Measurements from ENCODE around the gene PRUNE2. TPM values are rescaled to one million over a fixed set of nuclear protein-coding genes. Genes with fewer than 3 reads are reported as not detected.
"Not testable (repeated sequence)": the region's sequence is repeated elsewhere in the genome, so short reads cannot be mapped to it uniquely, and the experiment has no call there.

PRUNE2 gene
- total and polyA plus RNA-seq, 11 donors = 0.51 to 7.7 (median 1.4) TPM

GRCh38 chr9:76743931-76744330 is 162.0 kb downstream of the PRUNE2 start:
- peaks cover 0 to 11% (median 0%) of the 10 kb centered on the region in 12 donors for H3K9me3 ChIP-seq
- no peaks in the 10 kb centered on the region for H3K36me3 ChIP-seq
- H3K4me1 ChIP-seq = no peaks in the 10 kb centered on the region
- peaks cover 0 to 9% (median 0%) of the 10 kb centered on the region in 9 donors for H3K27me3 ChIP-seq
- intact Hi-C loops (cut with DNase I) = no loop called here
- ATAC-seq = no peak
- no peak for DNase-seq
- no peak for TF ChIP-seq CTCF (IDR thresholded peaks at IDR 0.05)
- TF ChIP-seq POLR2A (IDR thresholded peaks at IDR 0.05) = no peak
- WGBS, 4 donors = 61 to 75% (median 71%) methylated on average over 3 of the region's 3 CpGs
- H3K27ac ChIP-seq = no peak overlapping the region
- no peak overlapping the region for H3K4me3 ChIP-seq

- H3K4me1 ChIP-seq; ATAC-seq; H3K36me3 ChIP-seq; H3K27me3 ChIP-seq; H3K27ac ChIP-seq; H3K4me3 ChIP-seq; DNase-seq; intact Hi-C loops (cut with DNase I): not testable (repeated sequence)
- peaks cover 0 to 11% (median 0%) of the 10 kb centered on the region in 12 donors for H3K9me3 ChIP-seq
- 69 to 78% (median 73%) methylated on average over 4 of the region's 4 CpGs for WGBS, 4 donors
These were observed 163.0 kb downstream of the PRUNE2 start for GRCh38 chr9:76742890-76743289.

GRCh38 chr9:76741524-76741923 is 164.4 kb downstream of the PRUNE2 start:
- H3K27ac ChIP-seq = no peak overlapping the region
- H3K4me3 ChIP-seq = no peak overlapping the region
- 57 to 70% (median 65%) methylated on average over 5 of the region's 5 CpGs for WGBS, 4 donors
- H3K4me1 ChIP-seq = no peaks in the 10 kb centered on the region
- intact Hi-C loops (cut with DNase I) = no loop called here
- DNase-seq = no peak
- H3K9me3 ChIP-seq = peaks cover 0 to 11% (median 0%) of the 10 kb centered on the region in 12 donors
- TF ChIP-seq CTCF (IDR thresholded peaks at IDR 0.05) (no peak), POLR2A (IDR thresholded peaks at IDR 0.05) (no peak)
- H3K27me3 ChIP-seq = peaks cover 0 to 9% (median 0%) of the 10 kb centered on the region in 9 donors
- no peaks in the 10 kb centered on the region for H3K36me3 ChIP-seq
- no peak for ATAC-seq

- DNase-seq (no peak), ATAC-seq (no peak)
- H3K27me3 ChIP-seq = peaks cover 0 to 5% (median 0%) of the 10 kb centered on the region in 9 donors
- TF ChIP-seq POLR2A (IDR thresholded peaks at IDR 0.05) = no peak
- TF ChIP-seq CTCF (IDR thresholded peaks at IDR 0.05) = no peak
- no peak overlapping the region for H3K27ac ChIP-seq
- no peak overlapping the region for H3K4me3 ChIP-seq
- peaks cover 0 to 10% (median 0%) of the 10 kb centered on the region in 12 donors for H3K9me3 ChIP-seq
- no peaks in the 10 kb centered on the region for H3K36me3 ChIP-seq
- H3K4me1 ChIP-seq = no peaks in the 10 kb centered on the region
- intact Hi-C loops (cut with DNase I) = no loop called here
- WGBS, 4 donors = 66 to 78% (median 74%) methylated on average over 5 of the region's 5 CpGs
These were observed 167.5 kb downstream of the PRUNE2 start for GRCh38 chr9:76738402-76738801.

All from heart left ventricle (tissue), 16 donors.